DOHH2 (cell line): ENCODE results near the gene KCNK7.

ENCODE experiments used
- H3F3A ChIP-seq: fragments of 200-600 bp; sonication (generic), shearing (Covaris generic); 2 replicates; pipeline ENCODE4 v1.6.0; 2016; ENCODE audit warnings: antibody characterized with exemption, mild to moderate bottlenecking; ENCODE audit not compliant: control insufficient read depth, insufficient read depth
- H3K27ac ChIP-seq: fragments of 200-600 bp; sonication (generic); 2 replicates; pipeline ENCODE4 v1.5.1; 2014; ENCODE audit warnings: low read depth, mild to moderate bottlenecking, low read length, moderate library complexity
- H3K27me3 ChIP-seq: fragments of 200-600 bp; sonication (generic); 2 replicates; pipeline ENCODE4 v1.6.1; 2014; ENCODE audit warnings: mild to moderate bottlenecking, low read length, mixed read lengths; ENCODE audit not compliant: control insufficient read depth
- H3K36me3 ChIP-seq: fragments of 200-600 bp; sonication (generic); 2 replicates; pipeline ENCODE4 v1.6.1; 2014; ENCODE audit warnings: mild to moderate bottlenecking, low read length, moderate library complexity, mixed read lengths; ENCODE audit not compliant: control insufficient read depth
- H3K4me1 ChIP-seq: fragments of 200-600 bp; sonication (generic); 2 replicates; pipeline ENCODE4 v1.6.1; 2014; ENCODE audit warnings: mild to moderate bottlenecking, low read length, mixed read lengths; ENCODE audit not compliant: control insufficient read depth
- H3K4me2 ChIP-seq: fragments of 200-600 bp; sonication (generic); 2 replicates; pipeline ENCODE4 v1.6.0; 2014; ENCODE audit warnings: mild to moderate bottlenecking, low read length, moderate library complexity
- H3K4me3 ChIP-seq: fragments of 200-600 bp; sonication (generic); 2 replicates; pipeline ENCODE4 v1.5.1; 2014; ENCODE audit warnings: mild to moderate bottlenecking, low read length, mixed read lengths
- H3K79me2 ChIP-seq: fragments of 200-600 bp; sonication (generic); 2 replicates; pipeline ENCODE4 v1.6.1; 2014; ENCODE audit warnings: mild to moderate bottlenecking, low read length, mixed read lengths; ENCODE audit not compliant: control insufficient read depth
- H3K9me2 ChIP-seq: fragments of 200-600 bp; sonication (generic); replicated peaks from 2 replicates; pipeline ENCODE4 v1.6.1; 2014; ENCODE audit warnings: mild to moderate bottlenecking, low read length, mixed read lengths; ENCODE audit not compliant: control insufficient read depth
- H3K9me3 ChIP-seq: fragments of 200-600 bp; sonication (generic); 2 replicates; pipeline ENCODE4 v1.6.1; 2014; ENCODE audit warnings: antibody characterized with exemption, low read length, mixed read lengths; ENCODE audit not compliant: control insufficient read depth, insufficient read depth
- H4K20me1 ChIP-seq: fragments of 200-600 bp; sonication (generic); 2 replicates; pipeline ENCODE4 v1.6.0; 2014; ENCODE audit warnings: low read depth, mild to moderate bottlenecking, antibody characterized with exemption, low read length, moderate library complexity; ENCODE audit not compliant: control insufficient read depth, insufficient read depth
- EZH2phosphoT487 ChIP-seq: fragments of 200-600 bp; sonication (generic); IDR thresholded peaks from 2 replicates; pipeline ENCODE4 v1.6.1; 2017; ENCODE audit warnings: borderline replicate concordance, mild to moderate bottlenecking, antibody characterized with exemption, low read length, moderate library complexity, mixed read lengths
- TF ChIP-seq, protein P1 (sequence below): fragments of 200-600 bp; sonication (generic); IDR thresholded peaks from one replicate; pipeline ENCODE4 v1.5.1; 2014; ENCODE audit warnings: antibody characterized with exemption, mild to moderate bottlenecking, low read depth, low read length; ENCODE audit not compliant: poor library complexity, severe bottlenecking

Gene KCNK7

DNA sequence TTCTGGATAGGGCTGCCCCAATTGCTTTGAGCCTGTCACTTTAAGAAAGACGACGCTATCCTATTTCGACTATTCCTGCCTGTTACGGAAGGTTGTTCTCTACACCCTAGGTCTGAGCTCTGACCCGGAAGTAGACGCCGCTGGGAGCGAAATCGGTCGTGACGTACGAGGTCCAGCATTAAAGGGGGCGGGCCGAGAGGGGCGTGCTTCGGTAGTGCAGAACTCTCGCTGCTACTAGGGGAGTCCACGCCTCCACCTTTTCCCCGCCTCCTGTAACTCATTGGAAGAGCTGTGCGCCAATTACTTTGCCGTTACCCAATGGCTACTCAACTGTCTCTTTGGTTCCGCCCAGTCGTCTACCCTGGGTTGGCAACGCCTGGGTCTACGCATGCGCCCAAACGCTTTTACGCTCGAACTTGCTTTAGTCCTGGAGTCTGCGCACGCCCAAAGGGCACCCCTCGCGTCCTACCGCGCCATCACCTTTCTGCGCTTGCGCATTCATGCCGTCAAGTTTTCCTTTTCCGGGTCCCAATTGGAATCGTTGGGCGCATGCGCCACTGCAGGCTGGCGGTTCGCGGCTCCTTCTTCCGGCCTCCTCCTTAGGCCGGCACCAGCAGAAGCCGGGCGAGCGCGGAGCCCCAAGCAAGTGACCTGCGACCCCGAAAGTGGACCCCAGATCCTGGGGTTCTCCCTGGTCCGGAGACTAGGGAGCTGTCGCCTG, 19.8 kb upstream of the KCNK7 start, which contains the start of gene PCNX3:
Gene PCNX3 (plus strand): TSS at position 548 of the 721 bp plus-strand sequence. CDS start 536 bp downstream, outside the sequence.
- Histone ChIP-seq H4K20me1 (peaks cover 14% of the 10 kb centered on the region; the same call in 1 of the 2 replicates), H3K27ac (peak within 1 kb of the TSS; percentile 78), H3K27me3 (no peaks in the 10 kb centered on the region), H3K4me3 (peak within 1 kb of the TSS; percentile 78), H3K79me2 (peaks cover 83% of the 10 kb centered on the region), H3K9me3 (no peaks in the 10 kb centered on the region), H3K36me3 (peaks cover 63% of the 10 kb centered on the region), H3K9me2 (no peaks in the 10 kb centered on the region), H3K4me1 (peaks cover 54% of the 10 kb centered on the region), H3F3A (no peaks in the 10 kb centered on the region; the same call in 1 of the 2 replicates), H3K4me2 (peak within 1 kb of the TSS; percentile 93)
- TF ChIP-seq, protein P1, sequence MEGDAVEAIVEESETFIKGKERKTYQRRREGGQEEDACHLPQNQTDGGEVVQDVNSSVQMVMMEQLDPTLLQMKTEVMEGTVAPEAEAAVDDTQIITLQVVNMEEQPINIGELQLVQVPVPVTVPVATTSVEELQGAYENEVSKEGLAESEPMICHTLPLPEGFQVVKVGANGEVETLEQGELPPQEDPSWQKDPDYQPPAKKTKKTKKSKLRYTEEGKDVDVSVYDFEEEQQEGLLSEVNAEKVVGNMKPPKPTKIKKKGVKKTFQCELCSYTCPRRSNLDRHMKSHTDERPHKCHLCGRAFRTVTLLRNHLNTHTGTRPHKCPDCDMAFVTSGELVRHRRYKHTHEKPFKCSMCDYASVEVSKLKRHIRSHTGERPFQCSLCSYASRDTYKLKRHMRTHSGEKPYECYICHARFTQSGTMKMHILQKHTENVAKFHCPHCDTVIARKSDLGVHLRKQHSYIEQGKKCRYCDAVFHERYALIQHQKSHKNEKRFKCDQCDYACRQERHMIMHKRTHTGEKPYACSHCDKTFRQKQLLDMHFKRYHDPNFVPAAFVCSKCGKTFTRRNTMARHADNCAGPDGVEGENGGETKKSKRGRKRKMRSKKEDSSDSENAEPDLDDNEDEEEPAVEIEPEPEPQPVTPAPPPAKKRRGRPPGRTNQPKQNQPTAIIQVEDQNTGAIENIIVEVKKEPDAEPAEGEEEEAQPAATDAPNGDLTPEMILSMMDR = no peak
- TF ChIP-seq EZH2phosphoT487 = no peak

DNA sequence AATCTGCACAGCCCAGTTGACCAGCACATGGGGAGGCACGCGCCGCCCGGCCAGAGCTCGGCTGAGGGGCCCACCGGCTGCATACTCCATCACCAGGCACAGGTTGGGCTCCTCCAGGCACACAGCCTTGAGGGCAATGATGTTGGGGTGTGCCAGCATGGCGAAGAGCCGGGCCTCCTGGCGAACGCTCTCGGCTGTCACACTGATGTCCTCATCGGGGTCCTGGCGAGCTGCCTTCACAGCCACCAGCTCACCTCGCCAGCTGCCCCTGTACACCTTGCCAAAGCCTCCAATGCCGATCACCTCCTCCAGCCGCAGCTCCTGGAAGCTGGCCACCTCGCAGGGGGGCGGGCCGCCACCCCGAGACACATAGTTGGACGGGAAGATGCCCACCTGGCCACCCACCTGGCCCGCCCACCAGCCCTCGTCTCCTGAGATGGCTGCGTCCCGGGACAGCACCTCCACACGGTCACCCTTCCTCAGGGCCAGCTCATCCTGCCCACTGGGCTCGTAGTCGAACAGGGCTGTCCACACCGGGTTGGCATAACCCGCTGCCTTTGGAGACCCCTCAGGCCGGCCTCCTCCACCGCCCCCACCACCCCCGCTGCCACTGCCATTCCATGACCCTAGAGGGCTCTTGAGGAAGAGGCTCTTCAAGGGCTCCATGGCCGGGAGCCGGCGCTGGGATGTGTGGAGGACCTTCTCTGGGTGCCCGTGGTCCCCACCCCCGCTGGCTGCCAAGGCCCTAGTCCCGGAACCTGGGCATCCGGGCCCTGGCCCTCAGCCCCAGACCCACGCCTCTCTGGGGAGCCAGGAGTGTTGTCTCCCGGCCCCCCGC, 17.7 kb upstream of the KCNK7 start:
- Histone ChIP-seq H3K36me3 (peaks cover 53% of the 10 kb centered on the region), H3K4me2 (peak overlapping the region; percentile 91)

GRCh38 chr11:65612691-65613090, 17.1 kb upstream of the KCNK7 start:
- peaks cover 44% of the 10 kb centered on the region for H3K4me1 ChIP-seq
- H3K79me2 ChIP-seq = peaks cover 71% of the 10 kb centered on the region
- TF ChIP-seq, protein P1 = no peak
- no peak for TF ChIP-seq EZH2phosphoT487
- peak overlapping the region; percentile 91 for H3K4me2 ChIP-seq
- no peak overlapping the region for H3K27ac ChIP-seq
- H3K27me3 ChIP-seq = no peaks in the 10 kb centered on the region
- H3F3A ChIP-seq = no peaks in the 10 kb centered on the region; the same call in 1 of the 2 replicates
- peak overlapping the region; percentile 78 for H3K4me3 ChIP-seq
- peaks cover 53% of the 10 kb centered on the region for H3K36me3 ChIP-seq
- H3K9me3 ChIP-seq = no peaks in the 10 kb centered on the region
- no peaks in the 10 kb centered on the region for H3K9me2 ChIP-seq
- peaks cover 14% of the 10 kb centered on the region; the same call in 1 of the 2 replicates for H4K20me1 ChIP-seq

More for the DNA sequence above, 17.7 kb upstream of the KCNK7 start:
- H3K4me3 ChIP-seq = peak overlapping the region; percentile 78
- H3K4me1 ChIP-seq = peaks cover 48% of the 10 kb centered on the region
- peaks cover 78% of the 10 kb centered on the region for H3K79me2 ChIP-seq
- peaks cover 14% of the 10 kb centered on the region; the same call in 1 of the 2 replicates for H4K20me1 ChIP-seq
- no peak for TF ChIP-seq EZH2phosphoT487
- TF ChIP-seq, protein P1 = no peak
- peak overlapping the region; percentile 78 for H3K27ac ChIP-seq
- H3F3A ChIP-seq = no peaks in the 10 kb centered on the region; the same call in 1 of the 2 replicates
- no peaks in the 10 kb centered on the region for H3K27me3 ChIP-seq
- H3K9me3 ChIP-seq = no peaks in the 10 kb centered on the region
- no peaks in the 10 kb centered on the region for H3K9me2 ChIP-seq
